Activated CD4-positive, alpha-beta T cell treated with anti-CD3 and anti-CD28 coated beads, Interleukin-2, amount 50 U/mL, for 1 hour (primary cell): Measurements from ENCODE around the gene SNX21.

ENCODE experiments used
- DNase-seq: peaks from one replicate; pipeline ENCODE4 v3.0.0-alpha.2; 2020

The SNX21 gene

DNA sequence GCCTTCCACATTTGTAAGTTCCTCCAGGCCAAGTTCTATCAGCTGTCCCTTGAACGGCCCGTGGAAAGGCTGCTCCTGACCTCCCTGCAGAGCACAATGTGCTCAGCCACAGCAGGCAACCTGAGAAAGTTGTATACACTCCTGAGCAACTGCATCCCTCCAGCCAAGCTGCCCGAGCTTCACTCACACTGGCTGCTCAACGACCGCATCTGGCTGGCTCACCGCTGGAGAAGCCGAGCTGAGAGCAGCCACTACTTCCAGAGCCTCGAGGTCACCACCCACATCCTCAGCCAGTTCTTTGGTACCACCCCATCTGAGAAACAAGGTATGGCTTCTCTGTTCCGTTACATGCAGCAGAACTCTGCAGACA is 49.5 kb downstream of the SNX21 start:
- DNase-seq, result no peak

DNA sequence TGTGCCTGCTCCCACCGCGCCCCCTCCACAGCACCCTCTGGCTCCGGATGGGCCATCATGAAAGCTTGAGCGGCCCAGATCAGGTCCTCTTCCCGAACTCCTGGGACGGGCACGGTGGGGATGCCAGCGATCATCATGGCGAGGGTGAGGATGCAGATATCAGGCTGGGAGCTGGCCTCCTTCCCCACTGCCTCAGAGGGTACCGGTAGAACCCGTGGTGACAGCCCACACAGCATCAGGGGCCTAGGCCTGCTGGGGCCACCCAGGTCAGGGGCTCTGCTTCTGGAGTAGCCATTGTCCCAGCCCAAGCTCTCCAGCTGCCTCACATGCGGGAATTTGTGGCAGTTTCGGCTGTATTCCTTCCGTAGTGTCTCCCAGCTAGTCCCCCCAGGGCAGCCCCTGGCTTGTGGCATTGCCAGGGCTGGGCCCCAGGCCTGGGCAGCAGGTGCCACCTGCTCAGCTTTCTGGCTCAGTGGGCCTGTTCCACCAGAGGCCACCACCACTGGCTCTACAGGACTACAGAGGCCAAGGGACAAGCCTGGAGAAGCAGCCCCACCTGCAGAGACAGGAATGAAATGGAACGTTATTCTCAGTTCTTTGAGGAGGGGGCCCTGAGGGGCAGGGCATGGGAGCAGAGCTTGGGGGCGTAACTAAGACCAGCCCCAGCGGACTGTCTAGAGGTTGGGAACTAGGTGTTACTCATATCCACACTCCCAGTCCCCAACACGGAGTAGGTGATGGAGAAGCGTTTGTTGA is 53.2 kb downstream of the SNX21 start:
- no peak for DNase-seq

DNA sequence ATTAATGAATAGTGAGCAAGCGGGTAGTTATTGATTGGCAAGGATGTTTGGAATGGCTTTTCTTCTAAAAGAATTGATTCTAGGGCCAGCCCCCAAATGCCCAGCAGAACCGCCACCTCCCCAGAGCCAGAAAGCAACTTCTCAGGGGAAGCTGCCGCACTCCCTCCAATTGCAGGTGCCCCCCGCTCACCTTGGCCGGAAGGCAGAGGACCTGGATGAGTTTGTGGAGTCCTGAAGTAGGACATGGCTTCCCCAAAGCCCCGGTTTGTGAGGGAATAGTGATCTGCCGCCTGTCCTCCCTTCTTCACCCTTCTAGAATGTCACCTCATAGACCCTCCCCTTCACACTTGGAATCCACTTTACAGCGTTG is 53.7 kb downstream of the SNX21 start, which contains the start of gene SPATA25:
Gene SPATA25 (minus strand): TSS at position 277 of the 370 bp plus-strand sequence. CDS start 32 bp downstream, at position 245.
- no peak for DNase-seq

DNA sequence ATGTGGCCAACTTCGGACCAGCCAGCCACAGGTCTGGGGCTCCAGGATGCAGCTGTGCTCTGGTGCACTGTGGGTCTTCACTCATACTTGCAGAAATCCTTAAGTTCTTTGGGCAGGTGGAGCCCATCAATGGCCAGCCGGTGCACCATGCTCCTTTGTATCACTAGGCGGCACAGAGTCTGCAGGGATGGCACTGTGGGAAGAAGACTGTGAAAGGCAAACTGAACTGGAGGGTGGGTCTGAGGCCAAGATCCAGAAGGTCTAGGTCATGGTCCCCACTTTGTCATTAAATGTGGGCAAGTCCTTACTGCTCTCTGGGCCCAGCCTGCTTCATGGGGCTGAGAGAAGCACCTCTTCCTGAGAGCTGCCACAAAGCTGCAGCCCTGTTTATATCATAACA is 55.1 kb downstream of the SNX21 start:
- DNase-seq, result no peak

DNA sequence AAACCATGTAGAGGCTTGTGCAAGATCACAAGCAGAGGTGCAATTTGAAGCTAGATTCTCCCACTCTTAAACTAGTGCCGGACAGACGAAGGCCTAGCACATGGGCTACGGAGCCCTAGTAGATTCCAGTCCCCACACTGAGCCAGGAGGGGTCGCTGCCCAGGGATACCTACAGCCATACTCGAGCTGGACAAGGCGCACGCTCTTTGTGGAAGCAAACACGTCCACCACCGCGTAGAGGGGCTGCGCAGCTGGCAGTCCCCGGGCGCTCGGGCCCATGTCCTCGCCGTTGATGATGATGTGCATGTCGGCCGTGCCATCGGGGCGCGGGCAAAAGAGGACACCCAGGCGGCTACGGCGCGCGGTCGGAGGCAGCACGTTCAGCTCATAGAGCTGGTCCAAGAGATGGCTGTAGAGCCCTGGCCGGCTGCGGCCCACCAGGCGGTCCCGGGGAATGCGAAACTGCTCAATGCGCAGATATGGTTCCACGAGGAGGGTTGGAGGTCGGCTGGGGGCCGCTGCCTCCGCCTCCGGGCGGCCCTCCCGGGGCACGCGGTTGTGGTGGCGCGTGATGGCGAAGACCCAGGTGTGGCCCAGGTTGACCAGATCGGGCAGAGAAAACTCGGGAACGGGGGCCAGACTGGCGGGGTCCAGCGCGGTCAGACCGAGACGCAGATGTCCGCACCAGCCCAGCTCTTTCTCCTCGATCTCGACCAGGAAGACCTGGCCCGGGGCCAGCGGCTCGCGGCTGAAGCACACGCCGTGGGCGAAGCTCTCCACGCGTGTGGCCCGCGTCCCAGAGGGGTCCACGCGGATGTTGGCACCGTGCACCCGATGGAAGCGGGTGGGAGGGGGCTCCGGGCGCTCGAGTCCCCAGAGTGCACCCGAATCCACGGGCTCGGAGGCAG is 56.7 kb downstream of the SNX21 start:
- DNase-seq, result peak; percentile 44

DNA sequence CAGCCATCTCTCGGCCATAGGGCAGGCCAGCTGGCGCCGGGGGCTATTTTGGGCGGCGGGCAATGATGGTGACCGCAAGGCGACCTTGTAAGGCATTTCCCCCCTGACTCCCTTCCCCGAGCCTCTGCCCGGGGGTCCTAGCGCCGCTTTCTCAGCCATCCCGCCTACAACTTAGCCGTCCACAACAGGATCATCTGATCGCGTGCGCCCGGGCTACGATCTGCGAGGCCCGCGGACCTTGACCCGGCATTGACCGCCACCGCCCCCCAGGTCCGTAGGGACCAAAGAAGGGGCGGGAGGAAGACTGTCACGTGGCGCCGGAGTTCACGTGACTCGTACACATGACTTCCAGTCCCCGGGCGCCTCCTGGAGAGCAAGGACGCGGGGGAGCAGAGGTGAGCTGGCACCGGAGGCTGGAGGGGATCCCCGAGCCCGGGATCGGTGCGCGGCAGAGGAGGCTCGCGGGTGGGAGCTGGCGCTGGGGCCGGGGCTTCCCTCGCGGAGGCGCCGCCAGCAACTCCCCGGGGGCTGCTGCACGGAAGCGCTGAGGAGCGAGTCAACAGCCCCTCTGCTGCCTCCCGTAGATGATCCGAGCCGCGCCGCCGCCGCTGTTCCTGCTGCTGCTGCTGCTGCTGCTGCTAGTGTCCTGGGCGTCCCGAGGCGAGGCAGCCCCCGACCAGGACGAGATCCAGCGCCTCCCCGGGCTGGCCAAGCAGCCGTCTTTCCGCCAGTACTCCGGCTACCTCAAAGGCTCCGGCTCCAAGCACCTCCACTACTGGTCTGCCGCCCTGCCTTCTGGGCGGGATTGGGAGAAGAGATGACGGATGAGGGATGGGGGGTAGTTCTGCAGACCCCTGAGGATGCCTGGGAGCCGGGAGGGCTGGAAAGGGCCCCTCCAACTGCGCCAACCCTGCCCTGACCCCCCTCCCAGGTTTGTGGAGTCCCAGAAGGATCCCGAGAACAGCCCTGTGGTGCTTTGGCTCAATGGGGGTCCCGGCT is 57.7 kb downstream of the SNX21 start, which contains the start of the genes CTSA and NEURL2:
Gene CTSA (plus strand): TSS at position 351 of the 999 bp plus-strand sequence. CDS start 234 bp downstream, at position 585.
Gene NEURL2 (minus strand): TSS at position 224 of the 999 bp plus-strand sequence. CDS start 217 bp downstream, at position 7.
- peak; percentile 75 for DNase-seq

DNA sequence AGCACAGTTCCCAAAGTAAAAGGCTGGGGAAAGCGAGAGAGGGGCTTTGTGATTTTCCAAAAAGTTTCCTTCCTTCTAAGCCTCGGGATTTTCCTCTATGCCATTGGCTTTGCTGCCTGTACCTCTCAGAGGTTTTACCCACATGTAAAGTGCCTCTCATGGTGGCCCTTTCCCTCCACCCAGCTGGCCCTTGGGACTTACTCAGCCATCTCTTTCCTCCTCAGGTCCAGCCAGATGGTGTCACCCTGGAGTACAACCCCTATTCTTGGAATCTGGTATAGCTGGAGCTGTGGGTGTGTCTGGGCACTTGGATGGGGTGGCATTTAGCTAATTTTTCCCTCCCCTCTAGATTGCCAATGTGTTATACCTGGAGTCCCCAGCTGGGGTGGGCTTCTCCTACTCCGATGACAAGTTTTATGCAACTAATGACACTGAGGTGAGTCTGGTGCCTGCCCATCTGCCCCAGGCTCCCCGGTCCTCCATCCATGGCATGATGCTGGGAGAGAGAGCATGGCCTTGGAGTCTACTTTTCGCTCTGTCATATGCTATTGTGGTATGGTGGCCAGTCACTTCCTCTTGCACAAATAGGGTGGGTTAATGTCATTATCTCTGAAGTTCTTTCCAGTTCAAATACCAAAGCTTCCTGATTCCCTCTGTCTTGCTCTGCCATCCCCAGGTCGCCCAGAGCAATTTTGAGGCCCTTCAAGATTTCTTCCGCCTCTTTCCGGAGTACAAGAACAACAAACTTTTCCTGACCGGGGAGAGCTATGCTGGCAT is 58.6 kb downstream of the SNX21 start:
- no peak for DNase-seq
